GM12891 (cell line): Measurements from ENCODE around the gene ITPR1.

Source experiments
- PAX5 ChIP-seq: IDR thresholded peaks from 2 replicates; pipeline ENCODE4 v1.6.1; 2011; ENCODE audit warnings: low read length, moderate library complexity, mild to moderate bottlenecking; ENCODE audit not compliant: insufficient read depth, severe bottlenecking
- POLR2A ChIP-seq: IDR thresholded peaks from 2 replicates; pipeline ENCODE4 v1.6.1; 2011; ENCODE audit warnings: low read depth, low read length, control low read depth
- POLR2AphosphoS5 ChIP-seq: IDR thresholded peaks from 2 replicates; pipeline ENCODE4 v1.6.1; 2011; ENCODE audit warnings: low read depth, low read length, control low read depth
- POU2F2 ChIP-seq: IDR thresholded peaks from 2 replicates; pipeline ENCODE4 v1.6.1; 2011; ENCODE audit warnings: low read depth, mild to moderate bottlenecking, control low read depth, low read length, moderate library complexity
- TAF1 ChIP-seq: IDR thresholded peaks from 2 replicates; pipeline ENCODE4 v1.6.1; 2011; ENCODE audit warnings: low read depth, low read length, control low read depth

DNA sequence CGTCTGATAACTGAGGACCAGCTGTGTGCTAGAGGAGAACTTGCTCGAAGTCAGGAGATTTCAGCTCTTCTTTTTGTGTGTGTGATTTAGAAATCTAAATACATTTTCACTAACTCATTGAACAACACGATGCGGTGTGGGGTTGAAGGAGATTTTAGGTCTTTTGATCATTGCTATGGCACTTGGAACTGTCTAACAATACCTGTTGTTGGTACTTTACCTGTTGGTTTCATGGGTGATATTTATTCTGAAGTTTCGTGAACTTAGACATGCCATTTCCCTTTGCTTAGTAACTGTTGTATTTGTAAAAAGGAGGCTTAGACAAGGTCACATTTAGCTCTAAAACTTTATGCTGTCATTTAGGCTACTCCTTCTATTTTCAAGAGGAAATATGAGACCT lies 99.9 kb downstream of the ITPR1 start:
- TF ChIP-seq TAF1 (no peak), POLR2A (no peak), POLR2AphosphoS5 (no peak), POU2F2 (no peak), PAX5 (no peak)
